GM18511 (cell line): Measurements from ENCODE around the gene SEMA5B.
A peak's percentile ranks its signal among the peaks of the same experiment; 100 is the strongest.

Experiments
- ATAC-seq: cut with Tn5 transposase; IDR thresholded peaks from one replicate; pipeline ENCODE4 v1.9.1; 2021; ENCODE audit warnings: mild to moderate bottlenecking, moderate library complexity; ENCODE audit not compliant: unreplicated experiment

The SEMA5B gene, protein sequence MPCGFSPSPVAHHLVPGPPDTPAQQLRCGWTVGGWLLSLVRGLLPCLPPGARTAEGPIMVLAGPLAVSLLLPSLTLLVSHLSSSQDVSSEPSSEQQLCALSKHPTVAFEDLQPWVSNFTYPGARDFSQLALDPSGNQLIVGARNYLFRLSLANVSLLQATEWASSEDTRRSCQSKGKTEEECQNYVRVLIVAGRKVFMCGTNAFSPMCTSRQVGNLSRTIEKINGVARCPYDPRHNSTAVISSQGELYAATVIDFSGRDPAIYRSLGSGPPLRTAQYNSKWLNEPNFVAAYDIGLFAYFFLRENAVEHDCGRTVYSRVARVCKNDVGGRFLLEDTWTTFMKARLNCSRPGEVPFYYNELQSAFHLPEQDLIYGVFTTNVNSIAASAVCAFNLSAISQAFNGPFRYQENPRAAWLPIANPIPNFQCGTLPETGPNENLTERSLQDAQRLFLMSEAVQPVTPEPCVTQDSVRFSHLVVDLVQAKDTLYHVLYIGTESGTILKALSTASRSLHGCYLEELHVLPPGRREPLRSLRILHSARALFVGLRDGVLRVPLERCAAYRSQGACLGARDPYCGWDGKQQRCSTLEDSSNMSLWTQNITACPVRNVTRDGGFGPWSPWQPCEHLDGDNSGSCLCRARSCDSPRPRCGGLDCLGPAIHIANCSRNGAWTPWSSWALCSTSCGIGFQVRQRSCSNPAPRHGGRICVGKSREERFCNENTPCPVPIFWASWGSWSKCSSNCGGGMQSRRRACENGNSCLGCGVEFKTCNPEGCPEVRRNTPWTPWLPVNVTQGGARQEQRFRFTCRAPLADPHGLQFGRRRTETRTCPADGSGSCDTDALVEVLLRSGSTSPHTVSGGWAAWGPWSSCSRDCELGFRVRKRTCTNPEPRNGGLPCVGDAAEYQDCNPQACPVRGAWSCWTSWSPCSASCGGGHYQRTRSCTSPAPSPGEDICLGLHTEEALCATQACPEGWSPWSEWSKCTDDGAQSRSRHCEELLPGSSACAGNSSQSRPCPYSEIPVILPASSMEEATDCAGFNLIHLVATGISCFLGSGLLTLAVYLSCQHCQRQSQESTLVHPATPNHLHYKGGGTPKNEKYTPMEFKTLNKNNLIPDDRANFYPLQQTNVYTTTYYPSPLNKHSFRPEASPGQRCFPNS

GRCh38 chr3:123027292-123028232 is at the start of gene SEMA5B:
TSS of gene SEMA5B (minus strand) at chr3:123027763. CDS start at chr3:122961263, 66,500 bp downstream.
- ATAC-seq: no peak

- ATAC-seq: no peak
Observed at GRCh38 chr3:123076496-123077418, 49.2 kb upstream of the SEMA5B start.

GRCh38 chr3:123076112-123076495 is 48.5 kb upstream of the SEMA5B start:
- ATAC-seq: no peak

- no peak for ATAC-seq
Observed at GRCh38 chr3:123075359-123075758, 47.8 kb upstream of the SEMA5B start.

DNA sequence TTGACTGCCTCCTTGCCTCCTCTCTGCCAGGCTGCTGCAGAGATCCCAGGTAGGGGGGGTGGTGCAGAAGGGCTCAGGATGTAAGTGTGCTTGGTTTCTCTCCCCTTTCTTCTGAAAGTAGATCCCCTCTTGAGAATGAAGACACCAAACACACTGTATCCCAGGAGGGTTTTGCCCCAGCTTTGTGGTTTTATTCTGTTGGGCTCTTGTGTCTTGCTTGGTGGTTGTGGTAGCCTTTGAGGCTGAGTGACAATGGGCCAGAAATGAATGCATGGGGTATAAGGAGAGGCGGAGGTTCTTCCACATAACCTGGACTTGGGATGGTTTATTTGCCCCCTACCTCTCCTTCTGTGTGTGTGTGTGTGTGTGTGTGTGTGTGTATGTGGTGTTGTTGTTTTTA is 45.0 kb upstream of the SEMA5B start:
- no peak for ATAC-seq

GRCh38 chr3:123072152-123072551 is 44.6 kb upstream of the SEMA5B start:
- ATAC-seq: no peak

- ATAC-seq: no peak
Observed at GRCh38 chr3:123071581-123071980, 44.0 kb upstream of the SEMA5B start.

DNA sequence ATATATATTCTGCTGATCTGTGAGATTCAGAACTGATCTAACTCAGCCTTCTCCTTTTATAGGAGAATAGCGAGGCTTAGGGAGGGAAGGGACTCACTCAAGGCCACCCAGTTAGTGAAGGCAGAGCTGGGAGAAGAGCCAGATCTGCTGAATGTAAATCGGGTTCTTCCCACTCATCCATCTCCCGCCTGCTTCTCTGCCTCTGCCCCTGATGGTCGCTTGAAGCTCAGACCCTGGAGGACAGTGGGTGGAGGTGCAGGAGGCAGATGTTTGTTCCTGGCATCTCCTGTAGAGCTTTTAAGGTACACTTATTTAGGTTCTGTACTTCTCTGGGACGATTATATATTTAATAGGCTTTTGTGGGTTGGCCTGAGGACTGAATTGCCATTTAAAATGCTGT is 43.6 kb upstream of the SEMA5B start:
- ATAC-seq: no peak

DNA sequence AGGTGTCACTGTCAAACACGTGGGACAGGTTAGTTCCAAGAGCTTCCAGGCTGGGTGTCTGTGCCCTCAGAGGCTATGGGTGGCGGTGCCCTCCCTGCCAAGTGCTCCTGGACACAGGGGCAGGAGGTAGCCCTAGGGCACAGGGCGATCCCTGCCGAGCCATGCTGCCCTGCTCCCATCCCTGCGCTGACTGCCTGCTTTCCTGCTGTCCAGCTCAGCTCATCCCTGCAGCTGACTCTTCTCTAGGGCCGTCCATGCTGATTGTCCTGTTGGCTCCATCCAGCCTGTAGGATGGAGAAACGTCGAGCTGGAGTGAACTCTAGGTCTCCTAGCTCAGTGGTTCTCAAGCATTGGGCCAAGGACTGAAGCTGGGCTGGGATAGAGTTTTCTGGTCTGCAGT is 42.9 kb upstream of the SEMA5B start:
- no peak for ATAC-seq

- no peak for ATAC-seq
Observed at GRCh38 chr3:123068601-123069381, 41.2 kb upstream of the SEMA5B start.

DNA sequence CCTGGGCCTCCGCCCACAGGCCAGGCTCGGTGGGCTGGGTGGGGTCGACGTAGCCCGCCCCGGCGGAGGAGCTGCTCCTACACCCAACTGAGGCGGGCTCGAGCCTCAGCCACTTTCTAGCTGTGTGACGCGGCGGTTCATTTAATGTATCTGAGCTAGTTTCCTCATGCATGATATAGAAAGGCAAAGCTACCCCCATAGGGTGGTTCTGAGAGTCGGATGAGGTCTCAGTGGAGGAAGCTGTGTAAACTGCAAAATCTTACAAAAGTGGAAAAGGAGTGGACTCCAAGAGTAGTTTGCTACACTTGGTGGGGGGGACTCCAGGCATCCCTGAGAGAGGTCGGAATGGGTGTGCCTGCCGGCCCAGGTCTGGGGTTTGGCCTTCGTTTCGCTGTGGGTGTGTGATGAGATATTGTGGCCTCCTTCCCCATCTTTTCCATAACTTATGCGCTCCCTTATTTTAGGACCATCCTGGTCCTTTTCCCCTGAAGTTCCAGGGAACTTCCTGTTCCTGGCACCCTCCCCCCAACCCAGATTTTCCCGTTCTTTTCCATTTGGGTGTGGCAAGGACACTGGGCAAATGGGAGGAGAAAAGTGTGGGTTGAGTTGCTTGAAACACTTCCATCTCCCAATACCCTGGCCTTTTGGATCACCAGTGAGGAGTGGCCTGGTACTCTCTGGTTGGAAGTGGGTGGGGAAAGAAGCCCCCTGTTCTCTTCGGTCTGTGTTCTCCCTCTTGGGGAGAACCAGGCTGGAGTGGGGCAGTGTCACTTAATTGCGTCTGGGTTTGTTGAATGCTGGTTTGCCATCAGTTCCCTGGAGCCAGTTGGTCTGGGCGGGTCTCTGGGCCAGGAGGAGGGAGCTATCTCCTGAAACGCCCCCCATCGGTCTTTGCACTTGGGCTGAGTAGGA is 40.4 kb upstream of the SEMA5B start:
- peak; percentile 42 for ATAC-seq

GRCh38 chr3:123066896-123067688 is 39.5 kb upstream of the SEMA5B start, which contains the start of gene PDIA5:
TSS of gene PDIA5 (plus strand) at chr3:123067025. CDS start at chr3:123067165, 140 bp downstream.
- ATAC-seq: peak; percentile 91

GRCh38 chr3:123066599-123066895 is 39.0 kb upstream of the SEMA5B start:
- no peak for ATAC-seq

GRCh38 chr3:123064914-123065313 is 37.4 kb upstream of the SEMA5B start:
- no peak for ATAC-seq

DNA sequence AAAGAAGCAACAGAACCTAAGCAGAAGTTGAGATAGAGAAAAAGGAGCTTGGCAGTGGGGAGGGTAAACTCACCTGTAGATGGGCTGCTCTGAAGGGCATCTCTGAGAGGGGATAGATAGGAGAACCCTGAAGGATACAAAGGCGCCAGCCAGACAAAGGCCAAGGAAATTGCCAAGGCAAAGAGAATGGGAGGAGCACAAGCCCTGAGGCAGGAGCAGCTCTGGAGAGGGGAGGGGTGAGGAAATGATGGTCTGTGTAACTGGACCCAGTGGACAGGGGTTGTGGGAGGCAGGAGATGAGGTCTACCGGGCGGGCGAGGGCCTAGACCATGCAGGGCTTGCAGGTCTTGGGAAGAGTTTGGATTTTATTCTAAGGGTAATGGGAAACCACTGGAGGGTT is 36.9 kb upstream of the SEMA5B start:
- ATAC-seq: no peak

DNA sequence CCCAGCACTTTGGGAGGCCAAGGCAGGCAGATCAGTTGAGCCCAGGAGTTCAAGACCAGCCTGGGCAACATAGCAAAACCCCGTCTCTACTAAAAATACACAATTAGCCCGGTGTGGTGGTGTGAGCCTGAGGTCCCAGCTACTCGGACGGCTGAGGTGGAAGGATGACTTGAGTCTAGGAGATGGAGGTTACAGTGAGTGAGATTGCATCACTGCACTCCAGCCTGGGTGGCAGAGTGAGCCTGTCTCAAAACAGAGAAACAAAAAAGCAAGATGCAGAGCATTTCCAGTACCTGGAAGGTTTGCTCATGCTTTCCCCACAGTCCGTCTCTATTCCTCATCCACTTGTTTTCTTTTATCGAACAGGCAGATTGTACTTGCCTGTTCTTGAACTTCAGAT is 35.5 kb upstream of the SEMA5B start:
- no peak for ATAC-seq

DNA sequence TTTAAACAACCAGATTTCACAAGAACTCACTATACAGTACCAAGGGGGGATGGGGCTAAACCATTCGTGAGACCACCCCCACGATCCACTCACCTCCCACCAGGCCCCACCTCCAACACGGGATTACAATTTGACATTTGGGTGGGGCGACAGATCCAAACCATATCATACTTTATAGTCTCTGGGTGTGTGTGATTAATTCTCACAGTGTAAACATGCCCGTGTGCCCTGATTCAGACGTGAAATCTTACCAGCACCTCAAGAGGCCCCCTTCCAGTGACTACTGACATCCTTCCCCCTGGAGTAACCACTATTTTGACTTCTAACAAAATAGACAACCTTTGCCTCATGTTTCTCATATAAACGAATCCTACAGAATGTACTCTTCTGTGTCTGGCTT is 34.3 kb upstream of the SEMA5B start:
- no peak for ATAC-seq
